ENCODE results near the gene PRR27.

GRCh38 chr4:70195425-70195824 is 41.4 kb downstream of the PRR27 start, which contains the start of gene ODAM:
- no peak for TF ChIP-seq CTCF (IDR thresholded peaks at IDR 0.05; ENCODE audit: low read length)
- TF ChIP-seq EZH2 (optimal IDR thresholded peaks at IDR 0.05; ENCODE audit: low read depth, low read length), result no peak
- no peak for TF ChIP-seq EZH2phosphoT487 (IDR thresholded peaks at IDR 0.05; ENCODE audit: low read length)

Data from MM.1S (cell line).